KOPT-K1 (cell line): ENCODE results near the gene AEBP1.

Source experiments
- H3K27ac ChIP-seq: fragments of 200-600 bp; sonication (generic); 2 replicates; pipeline ENCODE4 v1.5.1; 2016; ENCODE audit warnings: antibody characterized with exemption, mild to moderate bottlenecking, low read depth, low read length; ENCODE audit not compliant: poor library complexity, severe bottlenecking
- H3K36me3 ChIP-seq: fragments of 200-600 bp; sonication (generic); 2 replicates; pipeline ENCODE4 v1.5.1; 2017; ENCODE audit warnings: antibody characterized with exemption, mild to moderate bottlenecking, low read length, moderate library complexity; ENCODE audit not compliant: insufficient read depth
- H3K9me3 ChIP-seq: fragments of 200-600 bp; sonication (generic); 2 replicates; pipeline ENCODE4 v1.5.1; 2017; ENCODE audit warnings: antibody characterized with exemption, low read length, mild to moderate bottlenecking; ENCODE audit not compliant: insufficient read depth, poor library complexity, severe bottlenecking

The AEBP1 gene

DNA sequence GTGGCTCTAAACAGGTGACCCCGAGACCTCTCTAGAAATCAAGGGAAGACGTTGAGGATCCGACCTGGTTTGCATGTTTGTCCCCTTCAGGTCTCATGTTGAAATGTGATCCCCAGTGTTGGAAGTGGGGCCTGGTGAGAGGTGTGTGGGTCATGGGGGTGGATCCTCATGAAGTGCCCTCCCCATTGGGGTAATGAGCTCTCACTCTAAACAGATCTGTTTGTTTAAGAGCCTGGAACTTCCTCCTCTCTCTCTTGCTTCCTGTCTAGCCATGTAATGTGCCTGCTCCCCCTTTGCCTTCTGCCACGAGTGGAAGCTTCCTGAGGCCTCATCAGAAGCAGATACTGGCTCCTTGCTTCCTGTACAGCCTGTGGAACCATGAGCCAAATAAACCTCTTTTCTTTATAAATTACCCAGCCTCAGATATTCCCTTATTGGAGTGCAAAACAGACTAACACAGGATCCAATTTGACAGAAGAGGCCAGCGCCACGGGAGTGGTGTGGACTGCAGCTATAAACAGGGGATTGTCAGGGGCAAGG lies 11.0 kb upstream of the AEBP1 start:
- Histone ChIP-seq H3K9me3 (peaks cover 10% of the 10 kb centered on the region), H3K36me3 (no peaks in the 10 kb centered on the region), H3K27ac (peak overlapping the region; percentile 100)

GRCh38 chr7:44094365-44094764 lies 9.8 kb upstream of the AEBP1 start:
- H3K27ac ChIP-seq, result peak overlapping the region; percentile 100
- H3K9me3 ChIP-seq, result peaks cover 10% of the 10 kb centered on the region
- no peaks in the 10 kb centered on the region for H3K36me3 ChIP-seq

GRCh38 chr7:44094883-44095592 lies 9.1 kb upstream of the AEBP1 start:
- Histone ChIP-seq H3K9me3 (peaks cover 10% of the 10 kb centered on the region), H3K36me3 (no peaks in the 10 kb centered on the region), H3K27ac (peak overlapping the region; percentile 100)

- Histone ChIP-seq H3K9me3 (peaks cover 10% of the 10 kb centered on the region), H3K27ac (peak overlapping the region; percentile 100), H3K36me3 (no peaks in the 10 kb centered on the region)
Observed at GRCh38 chr7:44095781-44096180, 8.4 kb upstream of the AEBP1 start.

- H3K27ac ChIP-seq, result peak overlapping the region; percentile 100
Observed at GRCh38 chr7:44096326-44096881, 7.7 kb upstream of the AEBP1 start.

GRCh38 chr7:44097064-44097932 lies 6.8 kb upstream of the AEBP1 start:
- Histone ChIP-seq H3K9me3 (peaks cover 10% of the 10 kb centered on the region), H3K27ac (peak overlapping the region; percentile 100), H3K36me3 (no peaks in the 10 kb centered on the region)

More at GRCh38 chr7:44096326-44096881, 7.7 kb upstream of the AEBP1 start:
- Histone ChIP-seq H3K9me3 (peaks cover 10% of the 10 kb centered on the region), H3K36me3 (no peaks in the 10 kb centered on the region)

- Histone ChIP-seq H3K36me3 (no peaks in the 10 kb centered on the region), H3K27ac (peak overlapping the region; percentile 100), H3K9me3 (peaks cover 4% of the 10 kb centered on the region)
Observed at GRCh38 chr7:44098092-44099068, 5.8 kb upstream of the AEBP1 start.

DNA sequence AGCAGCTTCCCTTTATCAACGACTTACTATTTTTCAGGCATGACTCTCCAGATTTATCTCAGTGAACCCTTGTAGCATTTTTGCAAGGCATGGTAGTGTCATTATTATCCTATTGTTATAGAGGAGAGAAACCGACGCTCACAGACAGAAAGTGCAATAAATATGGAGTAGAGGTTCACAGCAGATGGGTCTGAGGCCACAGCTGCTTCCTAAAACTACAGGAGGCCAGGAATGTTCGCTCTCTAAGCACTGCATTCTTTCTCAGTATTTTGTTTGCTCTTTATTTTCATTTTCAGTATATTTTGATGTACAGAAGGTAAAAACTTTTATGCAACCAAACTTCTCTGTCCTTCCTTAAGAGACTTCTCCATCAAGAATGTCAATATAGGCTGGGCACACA lies 4.5 kb upstream of the AEBP1 start:
- H3K9me3 ChIP-seq, result no peaks in the 10 kb centered on the region
- H3K27ac ChIP-seq, result peak overlapping the region; percentile 100
- no peaks in the 10 kb centered on the region for H3K36me3 ChIP-seq

GRCh38 chr7:44100458-44101302 lies 3.5 kb upstream of the AEBP1 start:
- Histone ChIP-seq H3K27ac (peak overlapping the region; percentile 100), H3K36me3 (peaks cover 10% of the 10 kb centered on the region), H3K9me3 (no peaks in the 10 kb centered on the region)

DNA sequence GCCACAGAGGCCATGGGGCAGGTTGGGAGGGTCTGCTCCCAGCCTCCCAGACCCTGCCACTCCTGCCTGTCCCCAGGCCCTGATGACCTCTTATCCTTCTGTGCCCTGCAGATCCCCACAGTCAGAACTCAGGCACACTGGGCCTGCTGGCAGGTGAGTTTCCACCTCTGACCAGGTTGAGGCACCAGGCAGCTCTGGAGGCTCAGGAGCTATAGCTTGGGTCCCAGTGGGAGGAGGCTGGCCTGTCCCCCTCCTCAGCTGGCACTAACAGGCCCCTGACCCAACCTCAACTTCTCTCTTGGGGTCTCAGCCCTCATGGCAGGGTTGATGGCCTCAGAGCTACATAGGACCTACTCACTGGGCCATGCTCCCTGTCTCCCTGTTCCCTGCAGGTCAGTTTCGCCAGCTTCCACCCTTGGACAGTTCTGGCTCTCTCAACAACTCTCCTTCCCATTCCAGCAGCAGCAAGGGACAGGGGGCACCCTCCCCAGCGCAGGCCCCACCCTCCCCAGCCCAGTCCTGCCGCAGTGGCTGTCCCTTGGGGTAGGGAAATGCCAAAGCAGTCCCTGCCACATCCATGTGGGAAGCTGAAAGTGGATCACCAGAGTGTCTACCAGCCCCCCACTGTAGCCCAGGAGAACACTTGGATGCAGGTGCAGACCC lies 2.7 kb upstream of the AEBP1 start:
- Histone ChIP-seq H3K36me3 (peaks cover 17% of the 10 kb centered on the region), H3K9me3 (no peaks in the 10 kb centered on the region), H3K27ac (peak overlapping the region; percentile 100)

- Histone ChIP-seq H3K36me3 (peaks cover 25% of the 10 kb centered on the region), H3K9me3 (no peaks in the 10 kb centered on the region), H3K27ac (peak overlapping the region; percentile 100)
Observed at GRCh38 chr7:44101966-44102845, 1.9 kb upstream of the AEBP1 start.

DNA sequence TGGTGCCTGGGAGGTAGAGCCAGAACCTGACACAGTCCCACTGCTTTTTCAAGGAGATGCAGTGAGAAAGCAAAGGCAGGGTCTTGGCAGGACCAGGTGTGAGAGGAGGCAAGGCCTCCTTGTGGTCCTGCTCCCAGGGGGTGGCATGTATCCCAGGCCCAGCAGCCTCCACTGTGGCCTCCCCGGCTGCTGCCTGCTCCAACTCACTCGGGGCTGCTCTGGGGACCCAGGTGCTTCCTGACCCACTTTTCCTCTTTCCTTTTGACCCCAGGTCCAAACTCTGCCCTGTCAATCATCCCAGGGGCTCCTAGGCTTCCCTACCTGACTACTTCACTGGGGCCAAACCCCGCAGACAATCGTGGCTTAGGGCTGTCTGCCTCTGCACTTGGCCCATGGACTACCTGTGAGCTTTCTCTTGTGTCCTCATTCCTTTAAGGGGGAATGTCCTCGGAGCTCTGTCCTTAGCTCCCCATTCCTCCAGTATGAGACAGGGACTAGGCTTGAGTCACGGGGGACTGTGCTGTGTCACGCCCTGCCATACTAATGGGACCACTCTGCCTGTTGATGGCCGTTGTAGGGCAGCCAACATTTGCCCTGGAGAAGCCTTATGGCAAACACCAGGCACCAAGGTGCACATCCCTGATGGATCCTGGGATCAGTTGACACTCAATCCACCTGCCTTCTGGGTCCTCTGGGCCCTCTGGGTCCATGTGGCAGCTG lies 1.1 kb upstream of the AEBP1 start:
- H3K36me3 ChIP-seq, result peaks cover 33% of the 10 kb centered on the region
- H3K27ac ChIP-seq, result peak overlapping the region; percentile 100
- H3K9me3 ChIP-seq, result no peaks in the 10 kb centered on the region
